Neural progenitor cell (in vitro differentiated cells): Measurements from ENCODE around the gene CCNG2. TPM values are rescaled to one million over a fixed set of nuclear protein-coding genes. Genes with fewer than 3 reads are reported as not detected.

Experiments used
- DNase-seq: peaks from one replicate; pipeline ENCODE4 v3.0.0-alpha.2; 2016; ENCODE audit warnings: low spot score
- H2AFZ ChIP-seq: fragments of 200-600 bp; sonication (generic); replicated peaks from 2 replicates; pipeline ENCODE4 v1.6.1; 2016; ENCODE audit warnings: antibody characterized with exemption
- H3F3A ChIP-seq: fragments of 200-600 bp; sonication (generic); 2 replicates; pipeline ENCODE4 v1.6.1; 2016; ENCODE audit warnings: antibody characterized with exemption, low read depth
- H3K27ac ChIP-seq: fragments of 200-600 bp; sonication (generic); 2 replicates; pipeline ENCODE4 v1.5.1; 2016; ENCODE audit warnings: mild to moderate bottlenecking
- H3K27me3 ChIP-seq: fragments of 200-600 bp; sonication (generic); 2 replicates; pipeline ENCODE4 v1.6.1; 2016; ENCODE audit warnings: mild to moderate bottlenecking, moderate library complexity
- H3K36me3 ChIP-seq: fragments of 200-600 bp; sonication (generic); 2 replicates; pipeline ENCODE4 v1.5.1; 2016
- H3K4me1 ChIP-seq: fragments of 200-600 bp; sonication (generic); 2 replicates; pipeline ENCODE4 v1.6.1; 2016; ENCODE audit warnings: mixed run types
- H3K4me2 ChIP-seq: fragments of 200-600 bp; sonication (generic); 2 replicates; pipeline ENCODE4 v1.6.1; 2016
- H3K4me3 ChIP-seq: fragments of 200-600 bp; sonication (generic); 2 replicates; pipeline ENCODE4 v1.5.1; 2016
- H3K79me2 ChIP-seq: fragments of 200-600 bp; sonication (generic); 2 replicates; pipeline ENCODE4 v1.6.1; 2016; ENCODE audit warnings: low read depth
- H3K9ac ChIP-seq: fragments of 200-600 bp; sonication (generic); 2 replicates; pipeline ENCODE4 v1.6.1; 2016
- H3K9me3 ChIP-seq: fragments of 200-600 bp; sonication (generic); 2 replicates; pipeline ENCODE4 v1.5.1; 2016; ENCODE audit warnings: low read depth
- H4K20me1 ChIP-seq: fragments of 200-600 bp; sonication (generic); 2 replicates; pipeline ENCODE4 v1.6.1; 2016; ENCODE audit warnings: low read depth
- H3K27ac Mint-ChIP-seq: 3 replicates; pipeline ENCODE4 v1.8.0; 2021; ENCODE audit warnings: mixed read lengths
- H3K27me3 Mint-ChIP-seq: 2 replicates; pipeline ENCODE4 v1.8.0; 2022; ENCODE audit warnings: low read depth, mild to moderate bottlenecking, inconsistent platforms, moderate library complexity, mixed read lengths; ENCODE audit not compliant: insufficient read depth
- H3K36me3 Mint-ChIP-seq: 3 replicates; pipeline ENCODE4 v1.8.0; 2021; ENCODE audit warnings: mixed read lengths
- H3K4me1 Mint-ChIP-seq: 3 replicates; pipeline ENCODE4 v1.8.0; 2021; ENCODE audit warnings: mixed read lengths
- H3K4me3 Mint-ChIP-seq: 3 replicates; pipeline ENCODE4 v1.8.0; 2021; ENCODE audit warnings: mild to moderate bottlenecking, moderate library complexity, mixed read lengths
- H3K9me3 Mint-ChIP-seq: 3 replicates; pipeline ENCODE4 v1.8.0; 2020; ENCODE audit warnings: mixed read lengths
- CTCF ChIP-seq: fragments of 200-600 bp; sonication (generic); IDR thresholded peaks from 2 replicates; pipeline ENCODE4 v1.5.1; 2017; ENCODE audit warnings: antibody characterized with exemption, mild to moderate bottlenecking
- EZH2 ChIP-seq: fragments of 200-600 bp; sonication (generic); IDR thresholded peaks from 2 replicates; pipeline ENCODE4 v1.6.1; 2017; ENCODE audit warnings: antibody characterized with exemption, mild to moderate bottlenecking, moderate library complexity
- EZH2phosphoT487 ChIP-seq: fragments of 200-600 bp; sonication (generic); IDR thresholded peaks from 2 replicates; pipeline ENCODE4 v1.6.1; 2017; ENCODE audit warnings: antibody characterized with exemption
- total RNA-seq: library from RNA; depleted of rRNA; stranded (reverse); fragments of >200 nt; gene quantifications from 2 replicates; pipeline ENCODE4 v1.2.3, GENCODE V29; 2015; ENCODE audit warnings: low replicate concordance

Gene CCNG2
- total RNA-seq, 1 donor from 2014 or later = 366 TPM

GRCh38 chr4:77197361-77197760 is 40.4 kb downstream of the CCNG2 start:
- Histone ChIP-seq H2AFZ (no peak overlapping the region), H3K9me3 (no peaks in the 10 kb centered on the region), H3K79me2 (no peaks in the 10 kb centered on the region), H3K4me2 (no peak overlapping the region), H3K4me3 (no peak overlapping the region), H4K20me1 (no peaks in the 10 kb centered on the region), H3F3A (peaks cover 4% of the 10 kb centered on the region), H3K36me3 (no peaks in the 10 kb centered on the region), H3K27ac (no peak overlapping the region), H3K9ac (no peak overlapping the region), H3K27me3 (peaks cover 15% of the 10 kb centered on the region), H3K4me1 (peaks cover 9% of the 10 kb centered on the region)
- no peak overlapping the region for H3K4me3 Mint-ChIP-seq
- no peak overlapping the region for H3K27ac Mint-ChIP-seq
- peaks cover 5% of the 10 kb centered on the region for H3K9me3 Mint-ChIP-seq
- peaks cover 14% of the 10 kb centered on the region for H3K4me1 Mint-ChIP-seq
- peaks cover 6% of the 10 kb centered on the region for H3K27me3 Mint-ChIP-seq
- no peak for DNase-seq
- TF ChIP-seq EZH2 (no peak), EZH2phosphoT487 (no peak), CTCF (no peak)
- H3K36me3 Mint-ChIP-seq = peaks cover 2% of the 10 kb centered on the region

- Histone ChIP-seq H3F3A (peaks cover 4% of the 10 kb centered on the region), H3K4me2 (no peak overlapping the region), H3K9me3 (no peaks in the 10 kb centered on the region), H3K27me3 (peaks cover 15% of the 10 kb centered on the region), H3K4me3 (no peak overlapping the region), H3K36me3 (no peaks in the 10 kb centered on the region), H3K79me2 (no peaks in the 10 kb centered on the region), H2AFZ (no peak overlapping the region), H3K9ac (no peak overlapping the region), H4K20me1 (no peaks in the 10 kb centered on the region), H3K27ac (no peak overlapping the region), H3K4me1 (peaks cover 9% of the 10 kb centered on the region)
- H3K4me3 Mint-ChIP-seq = no peak overlapping the region
- peaks cover 6% of the 10 kb centered on the region for H3K27me3 Mint-ChIP-seq
- H3K27ac Mint-ChIP-seq = no peak overlapping the region
- TF ChIP-seq EZH2 (no peak), CTCF (no peak), EZH2phosphoT487 (no peak)
- H3K4me1 Mint-ChIP-seq = peaks cover 14% of the 10 kb centered on the region
- no peak for DNase-seq
- peaks cover 5% of the 10 kb centered on the region for H3K9me3 Mint-ChIP-seq
- peaks cover 2% of the 10 kb centered on the region for H3K36me3 Mint-ChIP-seq
Measured at GRCh38 chr4:77197831-77198230, 40.8 kb downstream of the CCNG2 start.

GRCh38 chr4:77199276-77199675 is 42.3 kb downstream of the CCNG2 start:
- H3K27ac Mint-ChIP-seq = no peak overlapping the region

More at GRCh38 chr4:77199276-77199675, 42.3 kb downstream of the CCNG2 start:
- Histone ChIP-seq H2AFZ (no peak overlapping the region), H3F3A (no peaks in the 10 kb centered on the region), H3K79me2 (no peaks in the 10 kb centered on the region), H3K4me2 (no peak overlapping the region), H3K4me1 (peaks cover 13% of the 10 kb centered on the region), H3K27ac (no peak overlapping the region), H3K27me3 (peaks cover 4% of the 10 kb centered on the region), H3K4me3 (no peak overlapping the region), H3K9me3 (no peaks in the 10 kb centered on the region), H3K36me3 (no peaks in the 10 kb centered on the region), H3K9ac (no peak overlapping the region), H4K20me1 (no peaks in the 10 kb centered on the region)
- Mint-ChIP-seq H3K27me3 (peaks cover 6% of the 10 kb centered on the region), H3K9me3 (no peaks in the 10 kb centered on the region), H3K36me3 (peaks cover 2% of the 10 kb centered on the region), H3K4me3 (no peak overlapping the region), H3K4me1 (peaks cover 14% of the 10 kb centered on the region)
- no peak for DNase-seq
- no peak for TF ChIP-seq EZH2phosphoT487
- no peak for TF ChIP-seq EZH2
- no peak for TF ChIP-seq CTCF
